Heart right ventricle (tissue), 16 donors: Measurements from ENCODE around the gene COLEC12. TPM values are rescaled to one million over a fixed set of nuclear protein-coding genes. Genes with fewer than 3 reads are reported as not detected.

Source experiments
- ATAC-seq, 8 donors: fragments of 200-7000 bp; cut with Tn5 transposase; one replicate each; pipeline ENCODE4 v1.9.1; 2020; ENCODE audit warnings: mild to moderate bottlenecking in 8 of 8, moderate library complexity in 8 of 8, moderate number of reproducible peaks in 1 of 8
- DNase-seq, 2 donors: peaks; one replicate each; pipeline ENCODE4 v3.0.0-alpha.2; 2020
- H3K27ac ChIP-seq, 10 donors: fragments of 200-600 bp; sonication (generic) in 2 of 10; one replicate each; pipeline versions ENCODE4 v1.5.0 to v1.8.0; 2020 to 2022; ENCODE audit warnings: mild to moderate bottlenecking in 3 of 10
- H3K27me3 ChIP-seq, 7 donors: fragments of 200-600 bp; one replicate each; pipeline ENCODE4 v1.8.0; 2021 to 2022; ENCODE audit warnings: mild to moderate bottlenecking in 2 of 7
- H3K36me3 ChIP-seq, 9 donors: fragments of 200-600 bp; sonication (generic) in 1 of 9; one replicate each; pipeline versions ENCODE4 v1.5.0 to v1.8.0; 2020 to 2022; ENCODE audit warnings: mild to moderate bottlenecking in 2 of 9
- H3K4me1 ChIP-seq, 9 donors: fragments of 200-600 bp; sonication (generic) in 1 of 9; one replicate each; pipeline versions ENCODE4 v1.5.0 to v1.8.0; 2020 to 2022; ENCODE audit warnings: mild to moderate bottlenecking in 4 of 9
- H3K4me3 ChIP-seq, 10 donors: fragments of 200-600 bp; sonication (generic) in 2 of 10; one replicate each; pipeline versions ENCODE4 v1.5.0 to v1.8.0; 2020 to 2022; ENCODE audit warnings: mild to moderate bottlenecking in 7 of 10, moderate library complexity in 2 of 10
- H3K9me3 ChIP-seq, 11 donors: fragments of 200-600 bp in 10 of 11; sonication (generic) in 2 of 11; one replicate each; pipeline versions ENCODE4 v1.5.0 to v1.8.0; 2013 to 2022; ENCODE audit warnings: mild to moderate bottlenecking in 2 of 11, control low read depth in 1 of 11, moderate library complexity in 1 of 11
- WGBS, 2 donors: extraction: QIAGEN DNeasy Blood & Tissue Kit; methylation state at CpG; one replicate each; pipeline ENCODE4 v1.1.7; 2013; ENCODE audit warnings: inconsistent platforms in 1 of 2; 5-methylcytosine and 5-hydroxymethylcytosine counted together
- intact Hi-C, 10 donors: fragments of 100-400 bp; cut with DNase I; formaldehyde crosslinking; loops; one replicate each; pipeline versions ENCODE4 v1.11.1 to v1.14.2; 2022
- polyA plus RNA-seq, 2 donors: library from polyadenylated mRNA; stranded (reverse); fragments of 200-250 nt; gene quantifications; one replicate each; pipeline ENCODE4 v1.2.3, GENCODE V29; 2013
- total RNA-seq, 10 donors: library from RNA; stranded (reverse); fragmentation: NEBNext Ultra II Directional in 3 of 10; extraction: Animal tissue kit (Norgen Biotek cat#: 25700) in 3 of 10; gene quantifications; one replicate each; pipeline versions ENCODE4 v1.2.1 to v1.2.4, GENCODE V29; 2021 to 2023
- TF ChIP-seq, protein P1 (sequence below), 9 donors: fragments of 200-600 bp; sonication (generic) in 2 of 9; IDR thresholded peaks; one replicate each; pipeline versions ENCODE4 v1.5.0 to v1.8.0; 2021 to 2022; ENCODE audit warnings: antibody characterized with exemption in 9 of 9, mild to moderate bottlenecking in 5 of 9, moderate library complexity in 1 of 9
- donor health status: Arrhythmogenic right ventricular cardiomyopathy.
- donor health status: ischemic (EF 13 %, LVEDD 7.1; RV severe dilation, severe dysfunction).
- donor health status: healthy with polysubstance abuse.
- donor health status: DM: no; HTN: yes; CAD: no.
- donor health status: DM: no; HTN: no; CAD: no.
- donor health status: ischemic (EF 25% LVEDD 6.9; RV normal size, moderate dysfunction).
- donor health status: ischemic (EF 25% LVEDD 5.7; RV mildly dilated, moderate dysfunction).
- donor health status: healthy.
- donor health status: DM: yes; HTN: yes; CAD: no.
- donor health status: Ischemic cardiomyopathy.
- donor health status: ischemic (EF 35%, LVEDD 5.7; RV mildly dilated, moderate dysfunction).
- donor health status: nonischemic (EF 11% LVEDD 7.7; RV severe dilation, severe dysfunction).
- donor health status: DM: yes; HTN: yes; CAD: no.
- donor health status: PGD.
- donor health status: ischemic (EF 29% LVEDD 5.4; RV normal size, mild dysfunction).
- donor health status: nonischemic (EF 23%, LVEDD 6.1; RV moderate dilation, normal function).

The COLEC12 gene
- total and polyA plus RNA-seq, 12 donors = 2.8 to 15.4 (median 6.2) TPM

- DNase-seq = no peak
- TF ChIP-seq, protein P1, sequence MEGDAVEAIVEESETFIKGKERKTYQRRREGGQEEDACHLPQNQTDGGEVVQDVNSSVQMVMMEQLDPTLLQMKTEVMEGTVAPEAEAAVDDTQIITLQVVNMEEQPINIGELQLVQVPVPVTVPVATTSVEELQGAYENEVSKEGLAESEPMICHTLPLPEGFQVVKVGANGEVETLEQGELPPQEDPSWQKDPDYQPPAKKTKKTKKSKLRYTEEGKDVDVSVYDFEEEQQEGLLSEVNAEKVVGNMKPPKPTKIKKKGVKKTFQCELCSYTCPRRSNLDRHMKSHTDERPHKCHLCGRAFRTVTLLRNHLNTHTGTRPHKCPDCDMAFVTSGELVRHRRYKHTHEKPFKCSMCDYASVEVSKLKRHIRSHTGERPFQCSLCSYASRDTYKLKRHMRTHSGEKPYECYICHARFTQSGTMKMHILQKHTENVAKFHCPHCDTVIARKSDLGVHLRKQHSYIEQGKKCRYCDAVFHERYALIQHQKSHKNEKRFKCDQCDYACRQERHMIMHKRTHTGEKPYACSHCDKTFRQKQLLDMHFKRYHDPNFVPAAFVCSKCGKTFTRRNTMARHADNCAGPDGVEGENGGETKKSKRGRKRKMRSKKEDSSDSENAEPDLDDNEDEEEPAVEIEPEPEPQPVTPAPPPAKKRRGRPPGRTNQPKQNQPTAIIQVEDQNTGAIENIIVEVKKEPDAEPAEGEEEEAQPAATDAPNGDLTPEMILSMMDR (IDR thresholded peaks at IDR 0.05) = no peak
- 2% methylated on average over 9 of the region's 9 CpGs for WGBS, 2 donors
- Histone ChIP-seq H3K4me3 (peak overlapping the region; percentile 73 to 93 (median 84)), H3K27ac (peak overlapping the region; percentile 2 to 96 (median 90)), H3K9me3 (no peaks in the 10 kb centered on the region), H3K36me3 (peaks cover 0 to 34% (median 18%) of the 10 kb centered on the region in 9 donors), H3K4me1 (peaks cover 0 to 27% (median 25%) of the 10 kb centered on the region in 9 donors), H3K27me3 (no peaks in the 10 kb centered on the region)
- ATAC-seq = no peak
- intact Hi-C loops = loop anchor here in 1 of 10 donors (5.0 kb wide), 1 partner anchor 565 kb away; no protein-coding TSS in a partner anchor
Observed at GRCh38 chr18:267380-267687, 233.2 kb downstream of the COLEC12 start.

Other genes starting within 250 kb of the COLEC12 start
- 10 to 100 TPM in 5 of 10 donors, 1 to 10 TPM in 5; 7.7 to 14.7 (median 9.8) TPM for gene THOC1, start 232.7 kb downstream of the COLEC12 start, total RNA-seq
- 10 to 100 TPM in 1 of 2 donors, 1 to 10 TPM in 1; 9.7 to 64.3 TPM for gene THOC1, start 232.7 kb downstream of the COLEC12 start, polyA plus RNA-seq
- not detected for gene CETN1, start 79.7 kb upstream of the COLEC12 start, total RNA-seq
- gene CETN1, start 79.7 kb upstream of the COLEC12 start, polyA plus RNA-seq = not detected
- gene CLUL1, start 96.3 kb upstream of the COLEC12 start, total RNA-seq = not detected
- not detected for gene CLUL1, start 96.3 kb upstream of the COLEC12 start, polyA plus RNA-seq
- 10 to 100 TPM in 1 of 10 donors, 1 to 10 TPM in 8, under 1 TPM in 1; 0.91 to 16.7 (median 2.2) TPM for gene TYMS, start 157.0 kb upstream of the COLEC12 start, total RNA-seq
- 1 to 10 TPM in 1 of 2 donors, under 1 TPM in 1; 0.80 to 1.0 TPM for gene TYMS, start 157.0 kb upstream of the COLEC12 start, polyA plus RNA-seq
- 10 to 100 TPM; 15.0 to 46.9 (median 23.3) TPM for gene ENOSF1, start 211.9 kb upstream of the COLEC12 start, total RNA-seq
- 10 to 100 TPM; 10.5 to 68.3 TPM for gene ENOSF1, start 211.9 kb upstream of the COLEC12 start, polyA plus RNA-seq